GM12873 (cell line): ENCODE results near the gene SHISA2.
A peak's percentile ranks its signal among the peaks of the same experiment; 100 is the strongest.

ENCODE experiments used
- CTCF ChIP-seq: IDR thresholded peaks from 2 replicates; pipeline ENCODE4 v1.5.1; 2012; ENCODE audit warnings: low read depth, mild to moderate bottlenecking, moderate library complexity, low read length, control low read depth; ENCODE audit not compliant: insufficient read depth; ENCODE audit errors: missing control alignments

The SHISA2 gene

GRCh38 chr13:26041444-26041843, 10.4 kb downstream of the SHISA2 start:
- TF ChIP-seq CTCF, result no peak

GRCh38 chr13:26038931-26039475, 12.8 kb downstream of the SHISA2 start:
- no peak for TF ChIP-seq CTCF

- peak; percentile 74 for TF ChIP-seq CTCF
These were observed 14.5 kb downstream of the SHISA2 start for GRCh38 chr13:26037302-26037701.

- TF ChIP-seq CTCF, result no peak
These were observed 15.4 kb downstream of the SHISA2 start for GRCh38 chr13:26036383-26036782.

GRCh38 chr13:26034018-26034417, 17.8 kb downstream of the SHISA2 start:
- no peak for TF ChIP-seq CTCF

GRCh38 chr13:26030331-26030730, 21.5 kb downstream of the SHISA2 start:
- no peak for TF ChIP-seq CTCF

- TF ChIP-seq CTCF, result no peak
These were observed 22.2 kb downstream of the SHISA2 start for GRCh38 chr13:26029581-26030136.
